Measurements from ENCODE around the gene ADAMTS19. TPM values are rescaled to one million over a fixed set of nuclear protein-coding genes. Genes with fewer than 3 reads are reported as not detected.

ADAMTS19 gene
- total and polyA plus RNA-seq, 2 of the 8 experiments (the other 6 are each of a cell fraction or from before 2014, with no cell fraction given), result 17.3 to 28.8 TPM

- no peak for TF ChIP-seq CHD7 (IDR thresholded peaks at IDR 0.05; ENCODE audit: insufficient replicate concordance, low read length)
Measured at GRCh38 chr5:129760636-129761325, 300.7 kb downstream of the ADAMTS19 start (continued).
